Lower leg skin (tissue), 3 donors: ENCODE results near the gene SBNO1.

ENCODE experiments used
- POLR2A ChIP-seq, 2 donors: fragments of 450-650 bp; IDR thresholded peaks; one replicate each; pipeline ENCODE4 v1.6.1; 2016 to 2017; ENCODE audit warnings: antibody characterized with exemption in 2 of 2, mild to moderate bottlenecking in 1 of 2, moderate library complexity in 1 of 2
- TF ChIP-seq, protein P1 (sequence below), 3 donors: fragments of 450-650 bp; IDR thresholded peaks; one replicate each; pipeline ENCODE4 v1.5.1; 2016; ENCODE audit warnings: antibody characterized with exemption in 3 of 3, mild to moderate bottlenecking in 3 of 3, moderate library complexity in 2 of 3

DNA sequence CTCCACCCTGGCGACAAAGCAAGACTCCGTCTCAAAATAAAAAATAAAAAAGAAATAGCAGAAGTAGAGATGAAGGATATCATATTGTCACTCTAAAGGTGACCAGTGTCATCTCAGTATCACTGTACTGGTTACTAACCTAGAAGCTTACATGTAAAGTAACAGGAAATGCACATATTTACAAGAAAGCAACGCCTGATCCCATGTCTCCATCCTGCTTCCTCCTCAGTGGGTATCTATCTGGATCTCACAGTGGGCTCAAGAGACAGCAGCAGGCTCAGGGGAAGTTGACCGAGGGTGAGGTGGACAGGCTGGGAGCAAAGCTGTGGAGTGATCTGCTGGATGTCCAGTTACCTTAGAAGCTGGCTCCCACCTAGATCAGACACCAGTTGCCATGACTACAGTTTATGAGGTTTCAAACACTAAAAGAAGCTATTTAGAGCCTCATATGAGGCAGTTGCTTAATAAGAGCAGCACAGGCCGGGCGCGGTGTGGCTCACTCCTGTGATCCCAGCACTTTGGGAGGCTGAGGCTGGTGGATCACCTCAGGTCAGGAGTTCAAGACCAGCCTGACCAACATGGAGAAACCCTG, 120.9 kb downstream of the SBNO1 start:
- TF ChIP-seq, protein P1, sequence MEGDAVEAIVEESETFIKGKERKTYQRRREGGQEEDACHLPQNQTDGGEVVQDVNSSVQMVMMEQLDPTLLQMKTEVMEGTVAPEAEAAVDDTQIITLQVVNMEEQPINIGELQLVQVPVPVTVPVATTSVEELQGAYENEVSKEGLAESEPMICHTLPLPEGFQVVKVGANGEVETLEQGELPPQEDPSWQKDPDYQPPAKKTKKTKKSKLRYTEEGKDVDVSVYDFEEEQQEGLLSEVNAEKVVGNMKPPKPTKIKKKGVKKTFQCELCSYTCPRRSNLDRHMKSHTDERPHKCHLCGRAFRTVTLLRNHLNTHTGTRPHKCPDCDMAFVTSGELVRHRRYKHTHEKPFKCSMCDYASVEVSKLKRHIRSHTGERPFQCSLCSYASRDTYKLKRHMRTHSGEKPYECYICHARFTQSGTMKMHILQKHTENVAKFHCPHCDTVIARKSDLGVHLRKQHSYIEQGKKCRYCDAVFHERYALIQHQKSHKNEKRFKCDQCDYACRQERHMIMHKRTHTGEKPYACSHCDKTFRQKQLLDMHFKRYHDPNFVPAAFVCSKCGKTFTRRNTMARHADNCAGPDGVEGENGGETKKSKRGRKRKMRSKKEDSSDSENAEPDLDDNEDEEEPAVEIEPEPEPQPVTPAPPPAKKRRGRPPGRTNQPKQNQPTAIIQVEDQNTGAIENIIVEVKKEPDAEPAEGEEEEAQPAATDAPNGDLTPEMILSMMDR (IDR thresholded peaks at IDR 0.05): no peak
- TF ChIP-seq POLR2A (IDR thresholded peaks at IDR 0.05): no peak
